Dendritic cell treated with granulocyte-macrophage colony-stimulating factor and Interleukin-4, amounts not matched to agents 40 ng/mL and 50 ng/mL, for 4 days (primary cell): ENCODE data around the gene SUPT3H.
"Not testable (repeated sequence)": the region's sequence is repeated elsewhere in the genome, so short reads cannot be mapped to it uniquely, and the experiment has no call there.

ENCODE experiments used
- H3K27ac Mint-ChIP-seq: one replicate; pipeline ENCODE4 v1.8.0; 2022; ENCODE audit warnings: mild to moderate bottlenecking, mixed read lengths
- H3K27me3 Mint-ChIP-seq: one replicate; pipeline ENCODE4 v1.8.0; 2022; ENCODE audit warnings: mild to moderate bottlenecking, mixed read lengths
- H3K36me3 Mint-ChIP-seq: one replicate; pipeline ENCODE4 v1.8.0; 2022; ENCODE audit warnings: low read depth, mixed read lengths
- H3K4me1 Mint-ChIP-seq: one replicate; pipeline ENCODE4 v1.8.0; 2022; ENCODE audit warnings: low read depth, mixed read lengths
- H3K4me3 Mint-ChIP-seq: one replicate; pipeline ENCODE4 v1.8.0; 2022; ENCODE audit warnings: mild to moderate bottlenecking, moderate library complexity, mixed read lengths
- H3K9me3 Mint-ChIP-seq: one replicate; pipeline ENCODE4 v1.8.0; 2022; ENCODE audit warnings: mixed read lengths
- intact Hi-C: fragments of 100-400 bp; cut with micrococcal nuclease; formaldehyde crosslinking; loops from one replicate; pipeline ENCODE4 v1.15.0; 2022

The SUPT3H gene

GRCh38 chr6:45148711-45149341 is 228.9 kb downstream of the SUPT3H start:
- intact Hi-C loops = no loop called here
- H3K27ac Mint-ChIP-seq = no peak overlapping the region
- H3K4me1 Mint-ChIP-seq = no peaks in the 10 kb centered on the region
- no peaks in the 10 kb centered on the region for H3K36me3 Mint-ChIP-seq
- H3K9me3 Mint-ChIP-seq = peaks cover 14% of the 10 kb centered on the region
- no peaks in the 10 kb centered on the region for H3K27me3 Mint-ChIP-seq
- H3K4me3 Mint-ChIP-seq = no peak overlapping the region

GRCh38 chr6:45148278-45148677 is 229.5 kb downstream of the SUPT3H start:
- no peaks in the 10 kb centered on the region for H3K27me3 Mint-ChIP-seq
- no peak overlapping the region for H3K27ac Mint-ChIP-seq
- peaks cover 20% of the 10 kb centered on the region for H3K9me3 Mint-ChIP-seq
- H3K36me3 Mint-ChIP-seq = no peaks in the 10 kb centered on the region
- H3K4me3 Mint-ChIP-seq = no peak overlapping the region
- no peaks in the 10 kb centered on the region for H3K4me1 Mint-ChIP-seq
- intact Hi-C loops = no loop called here

- H3K4me1 Mint-ChIP-seq, H3K36me3 Mint-ChIP-seq, H3K27ac Mint-ChIP-seq, H3K4me3 Mint-ChIP-seq, intact Hi-C loops, H3K27me3 Mint-ChIP-seq: not testable (repeated sequence)
- peaks cover 37% of the 10 kb centered on the region for H3K9me3 Mint-ChIP-seq
Observed at GRCh38 chr6:45145658-45146057, 232.1 kb downstream of the SUPT3H start.

GRCh38 chr6:45138765-45139164 is 239.0 kb downstream of the SUPT3H start:
- H3K4me1 Mint-ChIP-seq = no peaks in the 10 kb centered on the region
- H3K4me3 Mint-ChIP-seq = no peak overlapping the region
- no peak overlapping the region for H3K27ac Mint-ChIP-seq
- H3K9me3 Mint-ChIP-seq = peaks cover 52% of the 10 kb centered on the region
- H3K36me3 Mint-ChIP-seq = peaks cover 6% of the 10 kb centered on the region
- no peaks in the 10 kb centered on the region for H3K27me3 Mint-ChIP-seq
- intact Hi-C loops = no loop called here

GRCh38 chr6:45136495-45136894 is 241.2 kb downstream of the SUPT3H start:
- Mint-ChIP-seq H3K27me3 (no peaks in the 10 kb centered on the region), H3K9me3 (peaks cover 35% of the 10 kb centered on the region), H3K27ac (no peak overlapping the region), H3K4me3 (no peak overlapping the region), H3K36me3 (peaks cover 6% of the 10 kb centered on the region), H3K4me1 (peaks cover 12% of the 10 kb centered on the region)
- intact Hi-C loops = no loop called here

- Mint-ChIP-seq H3K9me3 (peaks cover 30% of the 10 kb centered on the region), H3K27me3 (no peaks in the 10 kb centered on the region), H3K4me1 (peaks cover 12% of the 10 kb centered on the region), H3K27ac (peak overlapping the region; percentile 56), H3K36me3 (peaks cover 6% of the 10 kb centered on the region), H3K4me3 (no peak overlapping the region)
- intact Hi-C loops = no loop called here
Observed at GRCh38 chr6:45132658-45133294, 245.0 kb downstream of the SUPT3H start.

- Mint-ChIP-seq H3K27ac (peak overlapping the region; percentile 56), H3K4me1 (peaks cover 12% of the 10 kb centered on the region), H3K36me3 (peaks cover 6% of the 10 kb centered on the region), H3K9me3 (peaks cover 27% of the 10 kb centered on the region), H3K27me3 (no peaks in the 10 kb centered on the region), H3K4me3 (no peak overlapping the region)
- intact Hi-C loops = no loop called here
Observed at GRCh38 chr6:45132059-45132458, 245.7 kb downstream of the SUPT3H start.

GRCh38 chr6:45129051-45129450 is 248.7 kb downstream of the SUPT3H start:
- no peaks in the 10 kb centered on the region for H3K27me3 Mint-ChIP-seq
- H3K27ac Mint-ChIP-seq = no peak overlapping the region
- no peak overlapping the region for H3K4me3 Mint-ChIP-seq
- H3K9me3 Mint-ChIP-seq = no peaks in the 10 kb centered on the region
- peaks cover 12% of the 10 kb centered on the region for H3K4me1 Mint-ChIP-seq
- intact Hi-C loops = no loop called here
- no peaks in the 10 kb centered on the region for H3K36me3 Mint-ChIP-seq

- peaks cover 2% of the 10 kb centered on the region for H3K4me1 Mint-ChIP-seq
- H3K27me3 Mint-ChIP-seq = no peaks in the 10 kb centered on the region
- H3K36me3 Mint-ChIP-seq = no peaks in the 10 kb centered on the region
- intact Hi-C loops = no loop called here
- no peak overlapping the region for H3K27ac Mint-ChIP-seq
- H3K4me3 Mint-ChIP-seq = no peak overlapping the region
- H3K9me3 Mint-ChIP-seq = no peaks in the 10 kb centered on the region
Observed at GRCh38 chr6:45127185-45127584, 250.5 kb downstream of the SUPT3H start.

- H3K36me3 Mint-ChIP-seq = no peaks in the 10 kb centered on the region
- no peaks in the 10 kb centered on the region for H3K9me3 Mint-ChIP-seq
- no peaks in the 10 kb centered on the region for H3K4me1 Mint-ChIP-seq
- intact Hi-C loops = no loop called here
- H3K27ac Mint-ChIP-seq = no peak overlapping the region
- H3K27me3 Mint-ChIP-seq = no peaks in the 10 kb centered on the region
- no peak overlapping the region for H3K4me3 Mint-ChIP-seq
Observed at GRCh38 chr6:45126033-45126432, 251.7 kb downstream of the SUPT3H start.

- Mint-ChIP-seq H3K9me3 (no peaks in the 10 kb centered on the region), H3K27ac (no peak overlapping the region), H3K36me3 (no peaks in the 10 kb centered on the region), H3K4me3 (no peak overlapping the region), H3K27me3 (no peaks in the 10 kb centered on the region), H3K4me1 (no peaks in the 10 kb centered on the region)
- intact Hi-C loops = no loop called here
Observed at GRCh38 chr6:45123023-45123422, 254.7 kb downstream of the SUPT3H start.

GRCh38 chr6:45118754-45119153 is 259.0 kb downstream of the SUPT3H start:
- no peaks in the 10 kb centered on the region for H3K9me3 Mint-ChIP-seq
- no peak overlapping the region for H3K27ac Mint-ChIP-seq
- H3K4me1 Mint-ChIP-seq = peaks cover 8% of the 10 kb centered on the region
- intact Hi-C loops = no loop called here
- H3K36me3 Mint-ChIP-seq = no peaks in the 10 kb centered on the region
- H3K4me3 Mint-ChIP-seq = no peak overlapping the region
- H3K27me3 Mint-ChIP-seq = no peaks in the 10 kb centered on the region

- H3K27ac Mint-ChIP-seq = no peak overlapping the region
- no peaks in the 10 kb centered on the region for H3K9me3 Mint-ChIP-seq
- H3K4me3 Mint-ChIP-seq = no peak overlapping the region
- intact Hi-C loops = no loop called here
- H3K4me1 Mint-ChIP-seq = peaks cover 15% of the 10 kb centered on the region
- no peaks in the 10 kb centered on the region for H3K36me3 Mint-ChIP-seq
- no peaks in the 10 kb centered on the region for H3K27me3 Mint-ChIP-seq
Observed at GRCh38 chr6:45116714-45117410, 260.9 kb downstream of the SUPT3H start.

- Mint-ChIP-seq H3K27ac (no peak overlapping the region), H3K4me1 (peaks cover 15% of the 10 kb centered on the region)
Observed at GRCh38 chr6:45115696-45116095, 262.0 kb downstream of the SUPT3H start.

More at GRCh38 chr6:45115696-45116095, 262.0 kb downstream of the SUPT3H start:
- Mint-ChIP-seq H3K36me3 (no peaks in the 10 kb centered on the region), H3K9me3 (no peaks in the 10 kb centered on the region), H3K4me3 (no peak overlapping the region), H3K27me3 (no peaks in the 10 kb centered on the region)
- intact Hi-C loops = no loop called here
